SK-N-SH treated with all-trans-retinoic acid at 6 μM for 48 hours (cell line): ENCODE results near the gene WHRN.

ENCODE experiments used
- TOX ChIP-seq: fragments of 250-450 bp; sonication (Bioruptor Pico); IDR thresholded peaks from 2 replicates; pipeline ENCODE4 v1.8.0; 2021; ENCODE audit warnings: mild to moderate bottlenecking, moderate library complexity, borderline replicate concordance
- ZFP3 ChIP-seq: fragments of 250-450 bp; sonication (Bioruptor Pico); IDR thresholded peaks from 2 replicates; pipeline ENCODE4 v1.5.0; 2020; ENCODE audit warnings: mild to moderate bottlenecking, moderate library complexity

DNA sequence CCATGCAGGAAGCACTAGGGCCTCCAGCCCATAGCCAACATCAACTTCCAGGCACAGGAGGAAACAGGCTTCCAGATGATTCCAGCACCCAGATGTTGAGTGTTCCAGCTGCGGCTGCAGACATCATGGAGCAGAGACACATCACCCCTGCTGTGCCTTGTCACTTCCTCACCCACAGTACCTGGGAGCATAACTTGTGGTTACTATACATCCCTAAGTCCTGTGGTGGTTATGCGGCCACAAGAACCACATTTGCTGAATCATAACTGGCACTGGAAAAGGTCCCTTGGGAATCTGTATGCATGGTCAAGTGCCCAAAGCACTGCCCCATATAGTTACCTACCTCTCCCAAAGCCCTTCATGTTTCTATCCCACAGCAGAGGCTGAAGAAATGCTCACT, 56.6 kb downstream of the WHRN start:
- no peak for TF ChIP-seq TOX (CRISPR knock-in tag)
- TF ChIP-seq ZFP3 (CRISPR knock-in tag): no peak
